ENCODE measurements around the gene PRSS21.

PRSS21 gene

DNA sequence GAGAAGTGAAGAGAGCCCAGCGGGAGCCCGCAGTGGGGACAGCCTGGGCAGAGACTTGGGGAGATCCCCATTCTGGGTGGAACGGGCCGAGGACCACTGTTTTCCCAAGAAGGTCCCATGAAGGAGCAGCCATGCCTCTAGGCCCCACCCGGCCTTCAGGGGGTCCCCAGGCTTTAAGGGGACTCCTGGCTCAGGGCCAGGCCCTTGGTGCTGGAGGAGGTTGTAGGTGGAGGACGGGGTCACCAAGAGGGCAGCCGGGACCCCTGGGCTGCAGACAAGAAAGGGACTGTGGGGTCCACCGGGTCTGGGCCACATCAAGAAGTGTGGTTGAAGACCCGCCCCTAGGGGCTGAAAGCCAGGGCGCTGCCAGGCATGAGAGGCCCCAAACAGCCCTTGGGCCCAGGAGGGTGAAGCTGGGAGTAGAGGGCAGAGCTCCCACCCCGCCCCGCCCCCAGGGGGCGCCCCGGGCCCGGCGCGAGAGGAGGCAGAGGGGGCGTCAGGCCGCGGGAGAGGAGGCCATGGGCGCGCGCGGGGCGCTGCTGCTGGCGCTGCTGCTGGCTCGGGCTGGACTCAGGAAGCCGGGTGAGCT lies at the start of gene PRSS21:
Gene PRSS21 (plus strand): TSS at position 487 of the 589 bp plus-strand sequence. CDS start 32 bp downstream, at position 519.
- no peak for DNase-seq (ENCODE audit: low spot score)

DNA sequence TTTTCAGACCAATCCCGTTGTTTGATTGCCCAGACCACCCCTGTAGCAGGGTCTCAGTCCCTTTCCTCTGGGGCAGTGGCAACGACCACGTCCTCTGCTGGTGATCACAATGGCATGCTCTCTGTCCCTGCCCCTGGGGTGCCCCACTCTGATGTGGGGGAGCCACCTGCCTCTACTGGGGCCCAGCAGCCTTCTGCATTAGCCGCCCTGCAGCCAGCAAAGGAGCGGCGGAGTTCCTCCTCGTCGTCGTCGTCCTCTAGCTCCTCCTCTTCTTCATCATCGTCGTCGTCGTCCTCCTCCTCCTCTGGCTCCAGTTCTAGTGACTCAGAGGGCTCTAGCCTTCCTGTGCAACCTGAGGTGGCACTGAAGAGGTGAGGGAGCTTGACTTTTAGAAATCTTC lies 49.1 kb upstream of the PRSS21 start:
- no peak for DNase-seq (ENCODE audit: low spot score)

DNA sequence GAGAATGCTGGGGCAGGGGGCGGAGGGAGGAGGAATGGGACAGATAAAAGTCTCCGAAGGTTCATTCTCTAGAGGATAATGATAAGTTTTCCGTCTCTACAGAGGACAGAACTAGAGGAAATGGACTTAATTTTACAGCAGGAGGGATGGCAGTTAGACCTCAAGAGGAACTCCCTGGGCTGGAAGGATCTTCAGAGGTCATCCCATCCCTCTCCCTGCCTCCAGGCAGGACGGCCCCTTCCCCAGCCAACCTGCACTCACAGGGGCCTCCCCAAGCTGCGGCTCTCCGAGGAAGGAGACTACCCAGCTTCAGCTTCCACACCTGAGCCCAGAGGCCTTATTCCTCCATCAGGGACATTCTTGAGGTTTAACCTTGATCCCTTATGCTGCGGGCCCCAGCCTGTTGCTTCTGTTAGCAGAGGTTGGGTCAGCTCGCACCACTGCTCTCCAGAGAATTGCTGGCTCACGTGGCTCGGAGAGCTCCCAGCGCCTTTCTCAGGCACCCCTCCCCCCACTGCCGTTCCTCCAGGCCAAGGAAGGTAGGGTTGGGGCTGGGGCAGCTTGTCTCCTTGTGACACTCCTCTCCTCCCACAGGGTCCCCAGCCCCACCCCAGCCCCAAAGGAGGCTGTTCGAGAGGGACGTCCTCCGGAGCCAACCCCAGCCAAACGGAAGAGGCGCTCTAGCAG lies 48.5 kb upstream of the PRSS21 start:
- no peak for DNase-seq (ENCODE audit: low spot score)

GRCh38 chr16:2769100-2769529 lies 47.9 kb upstream of the PRSS21 start:
- no peak for DNase-seq (ENCODE audit: low spot score)

- DNase-seq (ENCODE audit: low spot score) = no peak
Measured at GRCh38 chr16:2769675-2770056, 47.4 kb upstream of the PRSS21 start.

GRCh38 chr16:2770057-2770951 lies 46.7 kb upstream of the PRSS21 start:
- DNase-seq (ENCODE audit: low spot score) = peak; percentile 55

GRCh38 chr16:2771496-2772402 lies 45.3 kb upstream of the PRSS21 start:
- no peak for DNase-seq (ENCODE audit: low spot score)

- no peak for DNase-seq (ENCODE audit: low spot score)
Measured at GRCh38 chr16:2773188-2773968, 43.7 kb upstream of the PRSS21 start.

DNA sequence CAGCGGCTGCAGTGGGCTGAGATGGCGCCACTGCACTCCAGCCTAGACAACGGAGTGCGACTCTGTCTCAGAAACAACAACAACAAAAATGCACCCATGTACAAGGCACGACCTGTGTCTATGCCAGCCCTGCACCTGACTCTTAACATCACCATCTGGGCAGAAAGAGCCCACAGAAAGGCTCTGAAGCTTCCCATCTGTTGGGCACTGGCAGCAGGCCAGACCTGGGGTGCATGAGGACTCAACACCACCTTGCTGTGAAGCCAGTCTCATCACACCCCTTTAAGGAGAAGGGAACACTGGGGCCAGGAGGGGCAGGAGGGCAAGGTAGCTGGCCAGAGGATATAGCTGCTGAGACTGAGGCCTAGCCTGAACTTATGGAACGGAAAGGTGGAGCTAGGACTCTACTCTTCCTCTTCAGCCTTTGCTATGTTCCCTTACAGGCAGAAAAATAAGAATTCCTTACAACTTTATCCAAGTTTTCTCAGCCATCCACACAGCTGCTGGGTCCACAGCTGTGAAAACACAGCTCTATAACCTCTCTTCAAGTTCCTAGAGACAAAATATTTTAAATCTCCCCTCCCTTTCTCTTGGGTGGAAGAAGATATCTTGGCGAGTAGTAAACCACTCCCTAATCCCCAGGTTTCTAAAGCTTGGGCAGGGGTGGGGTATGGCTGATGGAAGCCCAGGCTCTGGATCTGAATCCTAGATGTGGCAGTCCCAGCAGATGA lies 42.7 kb upstream of the PRSS21 start:
- DNase-seq (ENCODE audit: low spot score) = no peak

GRCh38 chr16:2775131-2775716 lies 41.8 kb upstream of the PRSS21 start:
- no peak for DNase-seq (ENCODE audit: low spot score)

GRCh38 chr16:2775765-2776499 lies 41.1 kb upstream of the PRSS21 start:
- no peak for DNase-seq (ENCODE audit: low spot score)

DNA sequence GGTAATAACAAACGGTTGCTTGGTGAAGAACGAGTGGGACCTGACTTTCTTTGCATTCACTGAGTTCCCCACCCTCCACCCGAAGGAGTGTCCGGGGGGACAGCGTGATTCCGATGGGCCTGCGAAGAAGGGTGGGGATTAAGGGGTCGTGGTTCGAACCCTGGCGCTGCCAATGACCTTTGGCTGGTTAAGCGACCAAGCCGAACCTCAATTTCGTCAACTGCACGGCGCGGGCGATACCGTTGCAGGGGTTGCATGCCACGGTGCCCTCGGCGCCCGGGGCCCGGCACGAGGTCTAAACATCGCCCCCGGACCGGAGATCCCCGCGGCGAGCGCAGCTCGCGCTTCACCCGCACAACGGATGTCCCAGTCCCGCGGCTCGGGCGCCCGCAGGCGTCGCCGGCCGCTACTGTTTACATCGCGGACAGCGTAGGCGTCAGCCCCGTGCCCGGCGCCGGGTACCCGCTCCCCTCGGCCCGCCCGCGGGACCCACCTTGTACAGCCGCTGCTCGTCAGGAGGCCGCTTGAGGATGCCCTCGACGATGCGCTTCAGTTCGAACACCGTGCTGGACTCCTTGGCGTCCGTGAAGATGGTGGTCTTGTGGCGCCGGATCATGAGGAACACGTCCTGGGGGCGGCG lies 40.4 kb upstream of the PRSS21 start:
- no peak for DNase-seq (ENCODE audit: low spot score)

- peak; percentile 76 for DNase-seq (ENCODE audit: low spot score)
Measured at GRCh38 chr16:2777231-2777902, 39.7 kb upstream of the PRSS21 start, which contains the start of gene ELOB. Gene ELOB, minus strand, starts transcription at chr16:2777280. Its CDS starts 41 bp downstream, at chr16:2777239.

DNA sequence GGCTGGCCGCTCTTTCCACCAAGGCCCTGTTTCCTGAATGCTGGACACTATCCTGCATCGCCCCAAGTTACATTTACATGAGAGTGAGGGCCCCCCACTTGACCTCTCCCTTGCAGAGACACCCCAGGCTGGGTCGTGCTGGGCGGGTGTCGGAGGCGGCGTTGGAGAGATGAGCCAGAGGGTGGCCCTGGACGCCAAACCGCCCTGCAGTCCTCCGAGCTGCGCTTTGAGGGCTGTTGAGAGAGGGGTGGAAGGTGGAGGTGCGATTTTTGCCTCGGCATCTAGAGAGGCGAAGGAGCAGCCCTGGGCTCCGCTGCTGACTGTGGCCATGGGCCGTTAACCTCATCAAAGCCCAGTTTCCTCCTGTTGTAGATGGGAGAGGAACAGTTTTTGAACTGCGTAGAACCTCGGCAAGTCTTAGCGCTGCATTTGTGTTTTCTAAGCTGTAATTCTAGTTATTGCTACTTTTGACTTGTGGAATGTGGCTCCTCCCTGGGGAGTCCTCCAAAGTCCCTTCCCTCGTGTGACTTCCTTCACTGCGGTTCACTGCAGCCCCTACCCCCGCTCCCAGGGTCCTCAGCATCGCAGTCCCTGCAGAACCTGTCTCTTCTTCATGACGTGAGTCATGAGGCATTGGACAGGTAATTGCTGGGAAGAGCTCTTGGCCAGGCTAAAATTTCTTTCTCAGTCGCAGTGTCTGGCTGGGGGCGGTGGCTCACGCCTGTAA lies 39.0 kb upstream of the PRSS21 start:
- no peak for DNase-seq (ENCODE audit: low spot score)

DNA sequence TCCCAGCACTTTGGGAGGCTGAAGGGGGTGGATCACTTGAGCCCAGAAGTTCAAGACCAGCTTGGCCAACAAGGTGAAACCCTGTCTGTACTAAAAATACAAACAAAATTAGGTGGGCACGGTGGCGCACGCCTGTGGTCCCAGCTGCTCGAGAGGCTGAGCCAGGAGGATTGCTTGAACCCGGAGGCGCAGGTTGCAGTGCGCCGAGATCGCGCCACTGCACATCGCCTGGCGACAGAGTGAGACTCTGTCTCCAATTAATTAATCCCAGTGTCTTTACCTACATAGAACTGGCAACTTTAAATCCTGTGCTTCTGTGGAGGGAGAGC lies 38.4 kb upstream of the PRSS21 start:
- no peak for DNase-seq (ENCODE audit: low spot score)

- DNase-seq (ENCODE audit: low spot score) = no peak
Measured at GRCh38 chr16:2779151-2779920, 37.7 kb upstream of the PRSS21 start.
